ENCODE data around the gene IQCH.

DNA sequence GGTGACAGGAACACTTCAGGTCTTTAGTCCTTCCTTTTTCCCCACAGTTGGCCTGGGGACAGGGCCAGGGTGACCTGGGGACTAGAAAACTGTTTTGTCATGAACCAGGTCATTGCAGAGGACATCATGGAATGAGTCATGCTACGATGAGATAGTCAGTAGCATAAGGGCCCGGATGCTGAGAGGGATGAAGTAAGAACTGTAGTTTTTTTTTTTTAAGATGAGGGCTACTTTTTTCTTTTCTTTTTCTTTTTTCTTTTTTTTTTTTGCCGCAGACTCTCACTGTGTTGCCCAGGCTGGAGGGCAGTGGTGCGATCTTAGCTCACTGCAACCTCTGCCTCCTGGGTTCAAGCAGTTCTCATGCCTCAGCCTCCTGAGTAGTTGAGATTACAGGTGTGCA, 295.9 kb downstream of the IQCH start:
- TF ChIP-seq, protein P1, sequence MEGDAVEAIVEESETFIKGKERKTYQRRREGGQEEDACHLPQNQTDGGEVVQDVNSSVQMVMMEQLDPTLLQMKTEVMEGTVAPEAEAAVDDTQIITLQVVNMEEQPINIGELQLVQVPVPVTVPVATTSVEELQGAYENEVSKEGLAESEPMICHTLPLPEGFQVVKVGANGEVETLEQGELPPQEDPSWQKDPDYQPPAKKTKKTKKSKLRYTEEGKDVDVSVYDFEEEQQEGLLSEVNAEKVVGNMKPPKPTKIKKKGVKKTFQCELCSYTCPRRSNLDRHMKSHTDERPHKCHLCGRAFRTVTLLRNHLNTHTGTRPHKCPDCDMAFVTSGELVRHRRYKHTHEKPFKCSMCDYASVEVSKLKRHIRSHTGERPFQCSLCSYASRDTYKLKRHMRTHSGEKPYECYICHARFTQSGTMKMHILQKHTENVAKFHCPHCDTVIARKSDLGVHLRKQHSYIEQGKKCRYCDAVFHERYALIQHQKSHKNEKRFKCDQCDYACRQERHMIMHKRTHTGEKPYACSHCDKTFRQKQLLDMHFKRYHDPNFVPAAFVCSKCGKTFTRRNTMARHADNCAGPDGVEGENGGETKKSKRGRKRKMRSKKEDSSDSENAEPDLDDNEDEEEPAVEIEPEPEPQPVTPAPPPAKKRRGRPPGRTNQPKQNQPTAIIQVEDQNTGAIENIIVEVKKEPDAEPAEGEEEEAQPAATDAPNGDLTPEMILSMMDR (IDR thresholded peaks at IDR 0.05; ENCODE audit: low read depth, low read length, poor library complexity, severe bottlenecking), result no peak
- TF ChIP-seq EZH2phosphoT487 (IDR thresholded peaks at IDR 0.05; ENCODE audit: borderline replicate concordance, low read length), result no peak

Data from DOHH2 (cell line).